ACC112 (cell line): ENCODE data around the gene ANKRD39.

ENCODE experiments used
- H2AFZ ChIP-seq: fragments of 200-600 bp; sonication (generic); one replicate; pipeline ENCODE4 v1.6.0; 2017; ENCODE audit warnings: antibody characterized with exemption, low read length; ENCODE audit not compliant: unreplicated experiment
- H3K27ac ChIP-seq: fragments of 200-600 bp; sonication (generic); 2 replicates; pipeline ENCODE4 v1.5.1; 2014; ENCODE audit warnings: low read depth, mild to moderate bottlenecking, antibody characterized with exemption, low read length, moderate library complexity
- H3K27me3 ChIP-seq: fragments of 200-600 bp; sonication (generic); 2 replicates; pipeline ENCODE4 v1.6.1; 2014; ENCODE audit warnings: mild to moderate bottlenecking, antibody characterized with exemption, low read length, moderate library complexity, mixed read lengths; ENCODE audit not compliant: insufficient read depth
- H3K36me3 ChIP-seq: fragments of 200-600 bp; sonication (generic); 2 replicates; pipeline ENCODE4 v1.6.1; 2016; ENCODE audit warnings: mild to moderate bottlenecking, antibody characterized with exemption, low read length, moderate library complexity, mixed read lengths; ENCODE audit not compliant: insufficient read depth
- H3K4me1 ChIP-seq: fragments of 200-600 bp; sonication (generic); one replicate; pipeline ENCODE4 v1.6.1; 2016; ENCODE audit warnings: low read length, mixed read lengths; ENCODE audit not compliant: insufficient read depth, unreplicated experiment, control insufficient read depth
- H3K4me3 ChIP-seq: fragments of 200-600 bp; sonication (generic); 2 replicates; pipeline ENCODE4 v1.5.1; 2014; ENCODE audit warnings: mild to moderate bottlenecking, low read depth, low read length
- H3K79me2 ChIP-seq: fragments of 200-600 bp; sonication (generic); one replicate; pipeline ENCODE4 v1.6.0; 2016; ENCODE audit warnings: low read length; ENCODE audit not compliant: control insufficient read depth, unreplicated experiment, insufficient read depth

The ANKRD39 gene

DNA sequence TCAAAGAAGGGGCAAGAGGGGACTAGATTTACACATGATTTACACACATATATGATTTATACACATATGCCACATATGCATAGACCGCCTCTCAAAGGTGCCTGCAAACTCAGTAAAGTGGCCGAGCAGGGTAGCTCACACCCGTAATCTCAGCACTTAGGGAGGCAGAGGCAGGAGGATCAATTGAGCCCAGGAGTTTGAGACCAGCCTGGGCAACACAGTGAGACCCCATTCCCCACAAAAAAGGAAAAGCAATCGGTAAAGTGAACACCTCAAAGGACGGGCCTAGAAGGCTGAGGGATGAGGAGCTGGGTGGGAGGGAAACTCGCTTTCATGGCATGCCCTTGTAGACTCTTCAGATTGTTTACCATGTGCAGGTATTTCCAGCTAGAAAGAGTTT is 5.1 kb downstream of the ANKRD39 start:
- Histone ChIP-seq H2AFZ (no peak overlapping the region), H3K27ac (no peak overlapping the region), H3K4me1 (peaks cover 5% of the 10 kb centered on the region), H3K36me3 (no peaks in the 10 kb centered on the region), H3K4me3 (no peak overlapping the region), H3K27me3 (no peaks in the 10 kb centered on the region), H3K79me2 (no peaks in the 10 kb centered on the region)

- Histone ChIP-seq H3K4me3 (no peak overlapping the region), H3K36me3 (no peaks in the 10 kb centered on the region), H3K27ac (no peak overlapping the region), H3K79me2 (no peaks in the 10 kb centered on the region), H3K27me3 (no peaks in the 10 kb centered on the region), H2AFZ (no peak overlapping the region), H3K4me1 (no peaks in the 10 kb centered on the region)
These were observed 9.6 kb downstream of the ANKRD39 start for GRCh38 chr2:96848264-96848663.

- Histone ChIP-seq H3K27ac (no peak overlapping the region), H3K4me3 (no peak overlapping the region), H3K79me2 (no peaks in the 10 kb centered on the region), H3K27me3 (no peaks in the 10 kb centered on the region), H2AFZ (no peak overlapping the region), H3K4me1 (no peaks in the 10 kb centered on the region), H3K36me3 (no peaks in the 10 kb centered on the region)
These were observed 10.2 kb downstream of the ANKRD39 start for GRCh38 chr2:96847586-96847985.

- no peaks in the 10 kb centered on the region for H3K36me3 ChIP-seq
- H2AFZ ChIP-seq = no peak overlapping the region
- H3K79me2 ChIP-seq = no peaks in the 10 kb centered on the region
- no peaks in the 10 kb centered on the region for H3K27me3 ChIP-seq
- H3K4me3 ChIP-seq = no peak overlapping the region
- no peak overlapping the region for H3K27ac ChIP-seq
- H3K4me1 ChIP-seq = no peaks in the 10 kb centered on the region
These were observed 11.0 kb downstream of the ANKRD39 start for GRCh38 chr2:96846825-96847224.

- no peak overlapping the region for H2AFZ ChIP-seq
- H3K4me3 ChIP-seq = no peak overlapping the region
- no peaks in the 10 kb centered on the region for H3K4me1 ChIP-seq
- no peak overlapping the region for H3K27ac ChIP-seq
- H3K36me3 ChIP-seq = no peaks in the 10 kb centered on the region
- no peaks in the 10 kb centered on the region for H3K79me2 ChIP-seq
- H3K27me3 ChIP-seq = no peaks in the 10 kb centered on the region
These were observed 13.4 kb downstream of the ANKRD39 start for GRCh38 chr2:96844405-96844808.

DNA sequence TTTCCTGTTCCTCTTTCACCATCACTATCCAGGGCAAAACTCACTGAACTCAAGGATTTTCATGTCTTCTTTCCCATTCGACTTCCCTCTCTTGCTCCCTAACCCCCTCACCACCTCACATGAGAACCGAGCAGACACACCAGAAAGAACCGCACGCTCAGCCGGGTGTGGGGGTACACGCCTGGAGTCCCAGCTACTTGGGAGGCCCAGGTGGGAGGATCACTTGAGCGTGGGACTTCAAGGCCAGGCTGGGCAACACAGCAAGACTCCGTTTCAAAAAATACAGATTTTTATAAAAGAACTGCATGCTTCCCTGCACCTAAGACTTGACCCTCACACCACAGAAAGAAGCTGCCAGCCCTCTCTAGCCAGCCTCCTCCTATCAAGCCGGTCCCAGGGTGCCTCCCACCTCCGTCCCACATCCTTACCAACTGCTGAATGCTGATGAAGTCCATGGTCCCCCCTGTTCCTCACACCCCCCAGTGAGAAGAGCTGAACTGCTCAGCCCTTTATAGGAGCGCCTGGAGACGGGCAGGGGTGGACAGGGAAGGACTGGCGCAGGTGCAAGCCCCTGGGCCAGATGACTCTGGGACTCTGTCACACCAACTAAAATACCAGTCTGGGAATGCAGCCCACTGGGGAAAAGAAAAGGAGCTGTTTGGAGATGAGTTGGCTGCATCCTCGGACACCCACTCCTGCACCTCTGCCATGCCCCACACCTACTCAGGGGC is 14.1 kb downstream of the ANKRD39 start, which contains the start of gene ANKRD23:
ANKRD23 (minus strand) TSS at position 484 of the 731 bp plus-strand sequence; CDS start at position 455, 29 bp downstream.
- no peaks in the 10 kb centered on the region for H3K4me1 ChIP-seq
- no peak within 1 kb of the TSS for H3K4me3 ChIP-seq
- H3K27ac ChIP-seq = no peak within 1 kb of the TSS
- H3K27me3 ChIP-seq = no peaks in the 10 kb centered on the region
- H3K36me3 ChIP-seq = no peaks in the 10 kb centered on the region
- no peak within 1 kb of the TSS for H2AFZ ChIP-seq
- no peaks in the 10 kb centered on the region for H3K79me2 ChIP-seq

- Histone ChIP-seq H3K4me1 (no peaks in the 10 kb centered on the region), H3K4me3 (no peak overlapping the region), H3K27ac (no peak overlapping the region), H3K36me3 (no peaks in the 10 kb centered on the region), H3K79me2 (no peaks in the 10 kb centered on the region), H3K27me3 (no peaks in the 10 kb centered on the region), H2AFZ (no peak overlapping the region)
These were observed 15.2 kb downstream of the ANKRD39 start for GRCh38 chr2:96842600-96842999.

DNA sequence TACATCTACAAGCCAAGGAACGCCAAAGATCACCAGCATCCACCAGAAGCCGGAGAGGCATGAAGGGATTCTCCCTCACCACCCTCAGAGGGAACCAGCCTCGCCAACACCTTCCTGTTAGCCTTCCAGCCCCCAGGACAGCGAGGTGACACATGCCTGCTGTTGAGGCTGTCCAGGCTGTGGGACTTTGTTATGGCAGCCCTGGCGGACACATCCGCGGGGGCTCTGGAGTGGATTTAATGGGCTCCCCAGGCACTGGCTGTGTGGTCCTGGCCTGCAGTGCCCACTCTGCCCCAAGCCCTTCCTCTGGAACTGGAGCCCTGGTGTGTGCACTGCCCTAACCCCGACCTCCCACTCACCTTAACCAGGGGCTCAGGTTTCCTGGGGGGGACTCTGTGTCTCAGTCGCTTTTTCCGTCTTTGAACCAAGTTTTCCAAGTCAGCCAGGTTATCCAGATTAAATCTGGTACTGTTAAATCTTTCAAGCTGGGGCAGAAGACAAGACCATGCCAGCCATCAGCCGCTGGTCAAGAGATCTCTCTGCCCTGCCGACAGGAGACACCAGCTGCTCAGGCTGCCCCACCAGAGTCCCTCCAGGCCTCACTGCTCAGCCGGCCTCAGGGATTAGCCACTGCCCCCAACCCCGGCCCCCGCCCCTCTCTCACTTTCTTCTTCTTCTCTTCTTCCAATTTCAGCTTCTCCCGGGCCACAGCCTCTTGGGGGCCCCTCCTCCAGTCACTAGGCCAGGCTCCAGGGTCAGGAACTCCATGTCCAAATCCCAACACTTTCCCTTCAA is 15.9 kb downstream of the ANKRD39 start:
- Histone ChIP-seq H3K79me2 (no peaks in the 10 kb centered on the region), H3K36me3 (no peaks in the 10 kb centered on the region), H3K4me3 (no peak overlapping the region), H2AFZ (no peak overlapping the region), H3K27me3 (no peaks in the 10 kb centered on the region), H3K4me1 (no peaks in the 10 kb centered on the region), H3K27ac (no peak overlapping the region)

GRCh38 chr2:96839875-96840850 is 17.7 kb downstream of the ANKRD39 start:
- Histone ChIP-seq H3K27ac (no peak overlapping the region), H3K79me2 (no peaks in the 10 kb centered on the region), H3K36me3 (no peaks in the 10 kb centered on the region), H3K4me3 (no peak overlapping the region), H2AFZ (no peak overlapping the region), H3K27me3 (no peaks in the 10 kb centered on the region), H3K4me1 (no peaks in the 10 kb centered on the region)

DNA sequence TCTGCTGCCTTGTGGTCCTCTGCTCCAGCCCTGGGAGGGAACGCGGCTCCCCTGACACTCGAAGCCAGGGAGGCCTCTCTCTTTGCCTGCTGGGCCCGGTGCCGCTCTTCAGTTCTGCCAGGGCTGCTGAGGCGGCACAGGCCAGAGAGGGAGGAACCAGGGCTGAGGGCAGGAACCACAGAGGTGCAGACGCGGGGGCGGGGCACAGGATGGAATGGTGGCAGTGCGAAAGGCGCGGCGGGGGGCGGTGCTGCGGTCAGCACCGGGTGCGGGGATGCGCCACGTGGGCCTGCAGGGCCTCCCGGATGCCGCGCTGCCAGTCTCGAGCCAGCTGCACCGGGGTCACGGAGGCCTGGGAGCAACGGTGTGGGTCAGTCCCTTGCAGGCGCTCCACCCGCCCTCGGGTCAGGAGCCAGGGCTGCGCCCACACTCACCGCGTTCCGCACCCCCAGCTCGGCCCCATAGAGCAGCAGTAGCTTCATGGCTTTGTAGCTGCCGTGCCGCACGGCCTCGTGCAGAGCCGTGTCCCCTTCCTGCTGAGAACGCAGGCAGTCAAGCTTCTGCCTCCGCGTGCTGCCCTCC is 18.4 kb downstream of the ANKRD39 start:
- Histone ChIP-seq H3K4me3 (no peak overlapping the region), H3K4me1 (no peaks in the 10 kb centered on the region), H3K27me3 (no peaks in the 10 kb centered on the region), H2AFZ (no peak overlapping the region), H3K36me3 (no peaks in the 10 kb centered on the region), H3K27ac (no peak overlapping the region), H3K79me2 (no peaks in the 10 kb centered on the region)
